Kidney (tissue), 14 donors: ENCODE results near the gene BCAS2. TPM values are rescaled to one million over a fixed set of nuclear protein-coding genes. Genes with fewer than 3 reads are reported as not detected.

Experiments used
- DNase-seq, 5 donors: peaks; one replicate each; pipeline ENCODE4 v3.0.0-alpha.2; 2013 to 2020
- FAIRE-seq: peaks from 2 replicates; lab custom pipeline; 2012; peaks lifted over from hg19 to GRCh38; lab: Jason Lieb, UNC
- H3K27ac ChIP-seq, 2 donors: one replicate each; pipeline ENCODE4 v1.7.0; 2013; ENCODE audit warnings: low read depth in 2 of 2, low read length in 2 of 2, inconsistent platforms in 1 of 2
- H3K27me3 ChIP-seq: one replicate; pipeline ENCODE4 v1.7.1; 2013; ENCODE audit warnings: low read length, inconsistent platforms; ENCODE audit not compliant: control insufficient read depth, insufficient read depth
- H3K36me3 ChIP-seq, 3 donors: one replicate each; pipeline versions ENCODE4 v1.7.0 to v1.7.1; 2013; ENCODE audit warnings: low read length in 3 of 3, control low read depth in 1 of 3, inconsistent platforms in 1 of 3; ENCODE audit not compliant: insufficient read depth in 3 of 3, control insufficient read depth in 2 of 3
- H3K4me1 ChIP-seq, 3 donors: one replicate each; pipeline versions ENCODE4 v1.7.0 to v1.7.1; 2013; ENCODE audit warnings: low read length in 3 of 3, inconsistent platforms in 1 of 3, low read depth in 1 of 3; ENCODE audit not compliant: control insufficient read depth in 2 of 3, insufficient read depth in 2 of 3
- H3K4me3 ChIP-seq, 3 donors: one replicate each; pipeline versions ENCODE4 v1.7.0 to v1.8.1; 2013; ENCODE audit warnings: low read length in 3 of 3, control low read depth in 1 of 3, inconsistent platforms in 1 of 3
- H3K9ac ChIP-seq, 3 donors: one replicate each; pipeline versions ENCODE4 v1.7.0 to v1.7.1; 2013; ENCODE audit warnings: low read length in 3 of 3, control low read depth in 1 of 3, inconsistent platforms in 1 of 3
- H3K9me3 ChIP-seq, 3 donors: one replicate each; pipeline versions ENCODE4 v1.7.0 to v1.7.1; 2013; ENCODE audit warnings: low read length in 3 of 3, control low read depth in 1 of 3, inconsistent platforms in 1 of 3; ENCODE audit not compliant: control insufficient read depth in 2 of 3, insufficient read depth in 1 of 3
- CTCF ChIP-seq: IDR thresholded peaks from 3 replicates; pipeline ENCODE4 v1.5.1; 2012; ENCODE audit warnings: mild to moderate bottlenecking, moderate library complexity, borderline replicate concordance; ENCODE audit not compliant: insufficient read depth; ENCODE audit errors: extremely low read depth
- intact Hi-C: fragments of 100-400 bp; cut with DNase I; formaldehyde crosslinking; loops from one replicate; pipeline ENCODE4 v1.11.1; 2022
- polyA plus RNA-seq: library from polyadenylated mRNA; stranded (reverse); fragments of 350-450 nt; fragmentation: Illumina TruSeq; extraction: RNeasy Lipid Tissue Mini Kit (QIAGEN cat#74804); gene quantifications from one replicate; pipeline ENCODE4 v1.2.3, GENCODE V29; 2014; ENCODE audit warnings: low read depth, low replicate concordance; ENCODE audit not compliant: insufficient read depth
- total RNA-seq: library from RNA; stranded (reverse); fragmentation: NEBNext Ultra II Directional; extraction: Animal tissue kit (Norgen Biotek cat#: 25700); gene quantifications from one replicate; pipeline ENCODE4 v1.2.1, GENCODE V29; 2021
- donor health status: control.
- donor health status: control.
- donor health status: control.
- donor health status: control.
- donor health status: control.
- donor health status: DM: yes; HTN: yes; CAD: no.
- donor health status: Normal renal cell carcinoma (clear cell type).

The BCAS2 gene
- total and polyA plus RNA-seq, 2 donors from 2014 or later, result 37.2 to 51.4 TPM

GRCh38 chr1:114524944-114525343 is 56.5 kb downstream of the BCAS2 start:
- FAIRE-seq (no peak), DNase-seq (peak in 2 of 5 donors; percentile 37 to 39)
- TF ChIP-seq CTCF, result no peak
- no peaks in the 10 kb centered on the region for H3K27me3 ChIP-seq
- H3K9ac ChIP-seq, result no peak overlapping the region
- H3K36me3 ChIP-seq, result no peaks in the 10 kb centered on the region
- H3K9me3 ChIP-seq, result no peaks in the 10 kb centered on the region
- no peaks in the 10 kb centered on the region for H3K4me1 ChIP-seq
- intact Hi-C loops, result no loop called here
- H3K27ac ChIP-seq, result no peak overlapping the region
- H3K4me3 ChIP-seq, result no peak overlapping the region

- H3K36me3 ChIP-seq, result no peaks in the 10 kb centered on the region
- no peak for DNase-seq
- H3K27me3 ChIP-seq, result no peaks in the 10 kb centered on the region
- no peak for TF ChIP-seq CTCF
- H3K4me1 ChIP-seq, result no peaks in the 10 kb centered on the region
- intact Hi-C loops, result no loop called here
- FAIRE-seq, result no peak
- H3K9ac ChIP-seq, result no peak overlapping the region
- no peak overlapping the region for H3K27ac ChIP-seq
- no peaks in the 10 kb centered on the region for H3K9me3 ChIP-seq
- H3K4me3 ChIP-seq, result no peak overlapping the region
Measured at GRCh38 chr1:114522264-114522575, 59.2 kb downstream of the BCAS2 start.

- intact Hi-C loops, result no loop called here
- Histone ChIP-seq H3K27ac (no peak overlapping the region), H3K36me3 (no peaks in the 10 kb centered on the region), H3K9ac (no peak overlapping the region), H3K27me3 (no peaks in the 10 kb centered on the region), H3K4me1 (no peaks in the 10 kb centered on the region), H3K4me3 (no peak overlapping the region), H3K9me3 (no peaks in the 10 kb centered on the region)
- DNase-seq (no peak), FAIRE-seq (no peak)
- no peak for TF ChIP-seq CTCF
Measured at GRCh38 chr1:114521396-114522263, 59.8 kb downstream of the BCAS2 start.

Other genes starting within 250 kb of the BCAS2 start
- 36.2 TPM for gene TRIM33, start 70.4 kb downstream of the BCAS2 start, total RNA-seq
- 13.3 TPM for gene TRIM33, start 70.4 kb downstream of the BCAS2 start, polyA plus RNA-seq
- 2.5 TPM for gene DENND2C, start 88.4 kb upstream of the BCAS2 start, total RNA-seq
- gene DENND2C, start 88.4 kb upstream of the BCAS2 start, polyA plus RNA-seq, result 0.88 TPM
- gene AMPD1, start 113.9 kb upstream of the BCAS2 start, total RNA-seq, result 1.5 TPM
- not detected for gene AMPD1, start 113.9 kb upstream of the BCAS2 start, polyA plus RNA-seq
- 35.2 TPM for gene NRAS, start 135.2 kb upstream of the BCAS2 start, total RNA-seq
- gene NRAS, start 135.2 kb upstream of the BCAS2 start, polyA plus RNA-seq, result 13.3 TPM
- 486 TPM for gene CSDE1, start 176.4 kb upstream of the BCAS2 start, total RNA-seq
- gene CSDE1, start 176.4 kb upstream of the BCAS2 start, polyA plus RNA-seq, result 165 TPM
- gene SIKE1, start 199.1 kb upstream of the BCAS2 start, total RNA-seq, result 36.8 TPM
- gene SIKE1, start 199.1 kb upstream of the BCAS2 start, polyA plus RNA-seq, result 21.2 TPM